Neural progenitor cell (in vitro differentiated cells): ENCODE measurements around the gene PPP1R9B. TPM values are rescaled to one million over a fixed set of nuclear protein-coding genes. Genes with fewer than 3 reads are reported as not detected.

Experiments
- DNase-seq: peaks from one replicate; pipeline ENCODE4 v3.0.0-alpha.2; 2016; ENCODE audit warnings: low spot score
- H2AFZ ChIP-seq: fragments of 200-600 bp; sonication (generic); replicated peaks from 2 replicates; pipeline ENCODE4 v1.6.1; 2016; ENCODE audit warnings: antibody characterized with exemption
- H3F3A ChIP-seq: fragments of 200-600 bp; sonication (generic); 2 replicates; pipeline ENCODE4 v1.6.1; 2016; ENCODE audit warnings: antibody characterized with exemption, low read depth
- H3K27ac ChIP-seq: fragments of 200-600 bp; sonication (generic); 2 replicates; pipeline ENCODE4 v1.5.1; 2016; ENCODE audit warnings: mild to moderate bottlenecking
- H3K27me3 ChIP-seq: fragments of 200-600 bp; sonication (generic); 2 replicates; pipeline ENCODE4 v1.6.1; 2016; ENCODE audit warnings: mild to moderate bottlenecking, moderate library complexity
- H3K36me3 ChIP-seq: fragments of 200-600 bp; sonication (generic); 2 replicates; pipeline ENCODE4 v1.5.1; 2016
- H3K4me1 ChIP-seq: fragments of 200-600 bp; sonication (generic); 2 replicates; pipeline ENCODE4 v1.6.1; 2016; ENCODE audit warnings: mixed run types
- H3K4me2 ChIP-seq: fragments of 200-600 bp; sonication (generic); 2 replicates; pipeline ENCODE4 v1.6.1; 2016
- H3K4me3 ChIP-seq: fragments of 200-600 bp; sonication (generic); 2 replicates; pipeline ENCODE4 v1.5.1; 2016
- H3K79me2 ChIP-seq: fragments of 200-600 bp; sonication (generic); 2 replicates; pipeline ENCODE4 v1.6.1; 2016; ENCODE audit warnings: low read depth
- H3K9ac ChIP-seq: fragments of 200-600 bp; sonication (generic); 2 replicates; pipeline ENCODE4 v1.6.1; 2016
- H3K9me3 ChIP-seq: fragments of 200-600 bp; sonication (generic); 2 replicates; pipeline ENCODE4 v1.5.1; 2016; ENCODE audit warnings: low read depth
- H4K20me1 ChIP-seq: fragments of 200-600 bp; sonication (generic); 2 replicates; pipeline ENCODE4 v1.6.1; 2016; ENCODE audit warnings: low read depth
- H3K27ac Mint-ChIP-seq: 3 replicates; pipeline ENCODE4 v1.8.0; 2021; ENCODE audit warnings: mixed read lengths
- H3K27me3 Mint-ChIP-seq: 2 replicates; pipeline ENCODE4 v1.8.0; 2022; ENCODE audit warnings: low read depth, mild to moderate bottlenecking, inconsistent platforms, moderate library complexity, mixed read lengths; ENCODE audit not compliant: insufficient read depth
- H3K36me3 Mint-ChIP-seq: 3 replicates; pipeline ENCODE4 v1.8.0; 2021; ENCODE audit warnings: mixed read lengths
- H3K4me1 Mint-ChIP-seq: 3 replicates; pipeline ENCODE4 v1.8.0; 2021; ENCODE audit warnings: mixed read lengths
- H3K4me3 Mint-ChIP-seq: 3 replicates; pipeline ENCODE4 v1.8.0; 2021; ENCODE audit warnings: mild to moderate bottlenecking, moderate library complexity, mixed read lengths
- H3K9me3 Mint-ChIP-seq: 3 replicates; pipeline ENCODE4 v1.8.0; 2020; ENCODE audit warnings: mixed read lengths
- CTCF ChIP-seq: fragments of 200-600 bp; sonication (generic); IDR thresholded peaks from 2 replicates; pipeline ENCODE4 v1.5.1; 2017; ENCODE audit warnings: antibody characterized with exemption, mild to moderate bottlenecking
- EZH2 ChIP-seq: fragments of 200-600 bp; sonication (generic); IDR thresholded peaks from 2 replicates; pipeline ENCODE4 v1.6.1; 2017; ENCODE audit warnings: antibody characterized with exemption, mild to moderate bottlenecking, moderate library complexity
- EZH2phosphoT487 ChIP-seq: fragments of 200-600 bp; sonication (generic); IDR thresholded peaks from 2 replicates; pipeline ENCODE4 v1.6.1; 2017; ENCODE audit warnings: antibody characterized with exemption
- total RNA-seq: library from RNA; depleted of rRNA; stranded (reverse); fragments of >200 nt; gene quantifications from 2 replicates; pipeline ENCODE4 v1.2.3, GENCODE V29; 2015; ENCODE audit warnings: low replicate concordance

PPP1R9B gene
- total RNA-seq, 1 donor from 2014 or later, result 12.0 TPM

GRCh38 chr17:50098583-50098982 lies 51.9 kb downstream of the PPP1R9B start:
- H3K36me3 ChIP-seq, result no peaks in the 10 kb centered on the region
- peaks cover 4% of the 10 kb centered on the region for H3F3A ChIP-seq
- H3K9me3 ChIP-seq, result no peaks in the 10 kb centered on the region
- peaks cover 7% of the 10 kb centered on the region for H3K36me3 Mint-ChIP-seq
- no peak for TF ChIP-seq EZH2
- TF ChIP-seq CTCF, result no peak
- TF ChIP-seq EZH2phosphoT487, result no peak
- H3K27me3 Mint-ChIP-seq, result peaks cover 20% of the 10 kb centered on the region
- H3K27me3 ChIP-seq, result no peaks in the 10 kb centered on the region
- no peak overlapping the region for H3K27ac Mint-ChIP-seq
- no peak overlapping the region for H3K9ac ChIP-seq
- no peak overlapping the region for H2AFZ ChIP-seq
- no peak overlapping the region for H3K4me3 ChIP-seq
- no peak for DNase-seq
- no peaks in the 10 kb centered on the region for H3K9me3 Mint-ChIP-seq
- H3K4me1 Mint-ChIP-seq, result peaks cover 50% of the 10 kb centered on the region
- no peak overlapping the region for H3K27ac ChIP-seq
- H3K4me3 Mint-ChIP-seq, result no peak overlapping the region
- H4K20me1 ChIP-seq, result peaks cover 7% of the 10 kb centered on the region
- H3K79me2 ChIP-seq, result peaks cover 13% of the 10 kb centered on the region
- H3K4me1 ChIP-seq, result peaks cover 22% of the 10 kb centered on the region
- H3K4me2 ChIP-seq, result no peak overlapping the region

GRCh38 chr17:50097926-50098325 lies 52.6 kb downstream of the PPP1R9B start:
- no peak overlapping the region for H3K4me3 ChIP-seq
- no peak for DNase-seq
- no peak overlapping the region for H3K9ac ChIP-seq
- no peaks in the 10 kb centered on the region for H3K36me3 ChIP-seq
- H3K27ac Mint-ChIP-seq, result no peak overlapping the region
- peaks cover 22% of the 10 kb centered on the region for H3K4me1 ChIP-seq
- peaks cover 13% of the 10 kb centered on the region for H3K79me2 ChIP-seq
- no peak overlapping the region for H3K4me2 ChIP-seq
- peaks cover 49% of the 10 kb centered on the region for H3K4me1 Mint-ChIP-seq
- H3K9me3 ChIP-seq, result no peaks in the 10 kb centered on the region
- H3K36me3 Mint-ChIP-seq, result peaks cover 7% of the 10 kb centered on the region
- TF ChIP-seq EZH2 (no peak), EZH2phosphoT487 (no peak), CTCF (no peak)
- H3F3A ChIP-seq, result peaks cover 4% of the 10 kb centered on the region
- no peak overlapping the region for H3K27ac ChIP-seq
- peaks cover 22% of the 10 kb centered on the region for H3K27me3 Mint-ChIP-seq
- H4K20me1 ChIP-seq, result peaks cover 7% of the 10 kb centered on the region
- no peaks in the 10 kb centered on the region for H3K27me3 ChIP-seq
- no peaks in the 10 kb centered on the region for H3K9me3 Mint-ChIP-seq
- no peak overlapping the region for H2AFZ ChIP-seq
- no peak overlapping the region for H3K4me3 Mint-ChIP-seq

- no peak overlapping the region for H3K27ac ChIP-seq
- peaks cover 18% of the 10 kb centered on the region for H3K27me3 Mint-ChIP-seq
These were observed 53.0 kb downstream of the PPP1R9B start for GRCh38 chr17:50097455-50097854.

More at GRCh38 chr17:50097455-50097854, 53.0 kb downstream of the PPP1R9B start:
- H3K4me1 ChIP-seq, result peaks cover 22% of the 10 kb centered on the region
- peaks cover 7% of the 10 kb centered on the region for H3K36me3 Mint-ChIP-seq
- H3K9ac ChIP-seq, result no peak overlapping the region
- no peak overlapping the region for H2AFZ ChIP-seq
- H3K4me2 ChIP-seq, result no peak overlapping the region
- peaks cover 13% of the 10 kb centered on the region for H3K79me2 ChIP-seq
- no peak for DNase-seq
- no peaks in the 10 kb centered on the region for H3K9me3 Mint-ChIP-seq
- no peaks in the 10 kb centered on the region for H3K27me3 ChIP-seq
- H4K20me1 ChIP-seq, result peaks cover 7% of the 10 kb centered on the region
- H3K36me3 ChIP-seq, result no peaks in the 10 kb centered on the region
- peak overlapping the region; percentile 33 for H3K27ac Mint-ChIP-seq
- H3K4me3 Mint-ChIP-seq, result no peak overlapping the region
- peaks cover 48% of the 10 kb centered on the region for H3K4me1 Mint-ChIP-seq
- H3K4me3 ChIP-seq, result no peak overlapping the region
- no peaks in the 10 kb centered on the region for H3K9me3 ChIP-seq
- no peak for TF ChIP-seq EZH2
- no peak for TF ChIP-seq EZH2phosphoT487
- no peak for TF ChIP-seq CTCF
- H3F3A ChIP-seq, result peaks cover 4% of the 10 kb centered on the region
